Pancreas (tissue), 10 donors: ENCODE measurements around the gene COLEC11. TPM values are rescaled to one million over a fixed set of nuclear protein-coding genes. Genes with fewer than 3 reads are reported as not detected.

Source experiments
- ATAC-seq, 4 donors: fragments of 200-7000 bp; cut with Tn5 transposase; one replicate each; pipeline versions ENCODE4 v1.8.0 to v1.9.1; 2020; ENCODE audit warnings: mild to moderate bottlenecking in 4 of 4, moderate library complexity in 4 of 4
- DNase-seq, 6 donors: peaks; one replicate each; pipeline ENCODE4 v3.0.0-alpha.2; 2020
- FAIRE-seq: peaks from 2 replicates; lab custom pipeline; 2012; peaks lifted over from hg19 to GRCh38; lab: Jason Lieb, UNC
- H3K27ac ChIP-seq, 4 donors: fragments of 200-600 bp; sonication (generic); 1 replicate in 3 of 4; 2 replicates in 1 of 4; pipeline versions ENCODE4 v1.5.0 to v1.8.0; 2020
- H3K27me3 ChIP-seq, 4 donors: fragments of 200-600 bp; one replicate each; pipeline ENCODE4 v1.8.0; 2021
- H3K36me3 ChIP-seq, 3 donors: fragments of 200-600 bp; sonication (generic) in 1 of 3; one replicate each; pipeline versions ENCODE4 v1.5.0 to v1.8.0; 2020 to 2021
- H3K4me1 ChIP-seq, 3 donors: fragments of 200-600 bp; one replicate each; pipeline ENCODE4 v1.8.0; 2021
- H3K4me3 ChIP-seq, 4 donors: fragments of 200-600 bp; sonication (generic) in 2 of 4; one replicate each; pipeline versions ENCODE4 v1.5.0 to v1.8.0; 2020 to 2021
- H3K9me3 ChIP-seq, 4 donors: fragments of 200-600 bp; one replicate each; pipeline ENCODE4 v1.8.0; 2021
- WGBS, 2 donors: extraction: QIAGEN DNeasy Blood & Tissue Kit; methylation state at CpG; one replicate each; pipeline ENCODE4 v1.1.7; 2013; 5-methylcytosine and 5-hydroxymethylcytosine counted together
- intact Hi-C, 3 donors: fragments of 100-400 bp; cut with DNase I; formaldehyde crosslinking; loops; one replicate each; pipeline versions ENCODE4 v1.11.1 to v1.14.2; 2022
- polyA plus RNA-seq, 2 donors: library from polyadenylated mRNA; stranded (reverse); fragments of 200-250 nt; gene quantifications; one replicate each; pipeline ENCODE4 v1.2.3, GENCODE V29; 2013
- total RNA-seq, 6 donors: library from RNA; stranded (reverse); fragmentation: NEBNext Ultra II Directional in 4 of 6; extraction: Animal tissue kit (Norgen Biotek cat#: 25700) in 4 of 6; gene quantifications; one replicate each; pipeline versions ENCODE4 v1.2.1 to v1.2.4, GENCODE V29; 2021 to 2023
- TF ChIP-seq, protein P1 (sequence below), 4 donors: fragments of 200-600 bp; sonication (generic) in 3 of 4; IDR thresholded peaks; one replicate each; pipeline versions ENCODE4 v1.5.0 to v1.8.0; 2021; ENCODE audit warnings: antibody characterized with exemption in 4 of 4
- donor health status: healthy with polysubstance abuse.
- donor health status: DM: no; HTN: no; CAD: no; lungs with moderate emphysema.
- donor health status: DM: no; HTN: no; CAD: no.
- donor health status: control.
- donor health status: control.
- donor health status: Bipolar disorder and iron deficiency.
- donor health status: DM: yes; HTN: yes; CAD: no.
- donor health status: DM: no; HTN: no; CAD: no.
- donor health status: DM: no; HTN: no; CAD: no.
- donor health status: DM: yes; HTN: yes; CAD: no.

COLEC11 gene
- total and polyA plus RNA-seq, 8 donors, result 2.0 to 11.9 (median 3.5) TPM

DNA sequence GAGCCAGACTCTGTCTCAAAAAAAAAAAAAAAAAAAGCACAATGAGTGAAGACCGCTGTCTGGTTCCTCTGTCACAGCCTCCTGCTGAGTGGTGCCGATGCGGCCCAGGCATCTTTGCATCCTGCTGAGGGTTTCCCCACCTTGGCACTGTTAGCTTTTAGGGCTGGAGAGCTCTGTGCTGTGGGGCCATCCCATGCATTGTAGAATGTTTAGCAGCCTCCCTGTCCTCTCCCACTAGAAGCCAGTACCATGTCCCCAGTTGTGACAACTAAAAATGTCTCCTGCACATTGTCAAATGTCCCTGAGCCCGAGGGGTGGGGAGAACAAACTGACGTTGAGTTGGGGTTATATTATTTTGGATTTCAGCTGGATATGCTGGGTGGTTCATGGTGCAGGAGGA, 7.9 kb upstream of the COLEC11 start:
- no peak overlapping the region for H3K4me3 ChIP-seq
- TF ChIP-seq, protein P1, sequence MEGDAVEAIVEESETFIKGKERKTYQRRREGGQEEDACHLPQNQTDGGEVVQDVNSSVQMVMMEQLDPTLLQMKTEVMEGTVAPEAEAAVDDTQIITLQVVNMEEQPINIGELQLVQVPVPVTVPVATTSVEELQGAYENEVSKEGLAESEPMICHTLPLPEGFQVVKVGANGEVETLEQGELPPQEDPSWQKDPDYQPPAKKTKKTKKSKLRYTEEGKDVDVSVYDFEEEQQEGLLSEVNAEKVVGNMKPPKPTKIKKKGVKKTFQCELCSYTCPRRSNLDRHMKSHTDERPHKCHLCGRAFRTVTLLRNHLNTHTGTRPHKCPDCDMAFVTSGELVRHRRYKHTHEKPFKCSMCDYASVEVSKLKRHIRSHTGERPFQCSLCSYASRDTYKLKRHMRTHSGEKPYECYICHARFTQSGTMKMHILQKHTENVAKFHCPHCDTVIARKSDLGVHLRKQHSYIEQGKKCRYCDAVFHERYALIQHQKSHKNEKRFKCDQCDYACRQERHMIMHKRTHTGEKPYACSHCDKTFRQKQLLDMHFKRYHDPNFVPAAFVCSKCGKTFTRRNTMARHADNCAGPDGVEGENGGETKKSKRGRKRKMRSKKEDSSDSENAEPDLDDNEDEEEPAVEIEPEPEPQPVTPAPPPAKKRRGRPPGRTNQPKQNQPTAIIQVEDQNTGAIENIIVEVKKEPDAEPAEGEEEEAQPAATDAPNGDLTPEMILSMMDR (IDR thresholded peaks at IDR 0.05), result no peak
- no peaks in the 10 kb centered on the region for H3K27me3 ChIP-seq
- intact Hi-C loops, result no loop called here
- no peak for ATAC-seq
- no peak for FAIRE-seq
- 89% methylated on average over 5 of the region's 5 CpGs for WGBS, 2 donors
- peaks cover 0 to 3% (median 0%) of the 10 kb centered on the region in 3 donors for H3K4me1 ChIP-seq
- H3K27ac ChIP-seq, result no peak overlapping the region
- no peaks in the 10 kb centered on the region for H3K9me3 ChIP-seq
- DNase-seq, result no peak
- peaks cover 0 to 6% (median 0%) of the 10 kb centered on the region in 3 donors for H3K36me3 ChIP-seq

DNA sequence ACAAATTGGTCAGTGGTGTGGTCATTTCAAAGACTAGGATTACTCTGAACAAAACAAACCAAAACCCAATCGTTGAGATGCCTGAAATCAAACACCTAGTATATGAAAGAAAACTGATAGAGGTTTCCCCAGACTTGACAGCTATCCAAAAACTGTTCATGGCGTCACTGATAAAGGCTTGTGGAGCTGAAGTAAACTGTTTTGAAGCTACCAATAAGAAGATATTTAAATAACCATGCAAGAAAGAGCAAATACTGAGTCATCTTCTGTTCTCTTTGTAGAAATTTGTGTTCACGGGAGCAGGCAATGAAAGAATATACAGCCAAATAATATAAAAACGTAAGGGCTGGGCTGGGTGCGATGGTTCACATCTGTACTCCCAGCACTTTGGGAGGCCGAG, 7.5 kb upstream of the COLEC11 start:
- FAIRE-seq (no peak), ATAC-seq (peak in 1 of 4 donors; percentile 18), DNase-seq (no peak)
- Histone ChIP-seq H3K27ac (no peak overlapping the region), H3K4me1 (peaks cover 0 to 3% (median 0%) of the 10 kb centered on the region in 3 donors), H3K27me3 (no peaks in the 10 kb centered on the region), H3K9me3 (no peaks in the 10 kb centered on the region), H3K36me3 (peaks cover 0 to 6% (median 0%) of the 10 kb centered on the region in 3 donors), H3K4me3 (no peak overlapping the region)
- 69% methylated on average over 6 of the region's 6 CpGs for WGBS, 2 donors
- intact Hi-C loops, result no loop called here
- TF ChIP-seq, protein P1 (IDR thresholded peaks at IDR 0.05), result no peak

DNA sequence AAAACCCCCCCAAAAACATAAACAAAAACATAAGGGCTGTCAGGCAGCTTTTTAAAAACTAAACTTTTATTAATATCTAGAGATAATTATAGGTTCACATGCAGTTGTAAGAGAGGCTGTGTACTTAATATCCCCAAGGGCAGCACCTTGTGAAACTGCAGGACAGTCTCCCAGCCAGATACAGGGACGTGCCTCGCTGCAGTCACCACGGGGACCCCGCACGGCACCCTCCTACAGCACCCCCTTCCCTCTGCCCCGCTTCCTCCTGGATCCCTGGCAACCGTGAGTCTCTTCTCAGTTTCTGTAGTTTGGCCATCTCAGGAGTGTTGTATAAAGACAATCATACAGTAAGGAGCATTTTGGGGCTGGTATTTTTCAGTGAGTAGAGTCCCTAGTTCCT, 6.8 kb upstream of the COLEC11 start:
- no peak for ATAC-seq
- TF ChIP-seq, protein P1 (IDR thresholded peaks at IDR 0.05), result no peak
- Histone ChIP-seq H3K9me3 (no peaks in the 10 kb centered on the region), H3K36me3 (peaks cover 0 to 6% (median 0%) of the 10 kb centered on the region in 3 donors), H3K27ac (no peak overlapping the region), H3K27me3 (no peaks in the 10 kb centered on the region), H3K4me1 (peaks cover 0 to 3% (median 0%) of the 10 kb centered on the region in 3 donors), H3K4me3 (no peak overlapping the region)
- DNase-seq, result no peak
- no peak for FAIRE-seq
- intact Hi-C loops, result no loop called here
- WGBS, 2 donors, result 94 to 96% methylated on average over 7 of the region's 7 CpGs

DNA sequence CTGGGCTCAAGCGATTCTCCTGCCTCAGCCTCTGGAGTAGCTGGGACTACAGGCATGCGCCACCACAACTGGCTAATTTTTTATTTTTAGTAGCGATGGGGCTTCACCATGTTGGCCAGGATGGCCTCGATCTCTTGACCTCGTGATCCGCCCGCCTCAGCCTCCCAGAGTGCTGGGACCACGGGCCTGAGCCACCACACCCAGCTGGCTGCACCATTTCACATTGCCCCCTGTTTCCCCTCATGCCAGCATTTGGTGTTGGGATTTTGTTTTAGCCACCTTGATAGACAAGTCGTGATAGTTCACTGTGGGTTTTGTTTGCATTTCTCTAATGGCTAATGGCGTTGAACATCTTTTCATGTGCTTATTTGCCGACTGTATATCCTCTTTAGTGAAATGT, 5.8 kb upstream of the COLEC11 start:
- intact Hi-C loops, result no loop called here
- TF ChIP-seq, protein P1 (IDR thresholded peaks at IDR 0.05), result no peak
- no peaks in the 10 kb centered on the region for H3K36me3 ChIP-seq
- H3K4me1 ChIP-seq, result peaks cover 0 to 3% (median 0%) of the 10 kb centered on the region in 3 donors
- ATAC-seq (no peak), FAIRE-seq (no peak), DNase-seq (no peak)
- H3K27ac ChIP-seq, result no peak overlapping the region
- H3K4me3 ChIP-seq, result no peak overlapping the region
- H3K9me3 ChIP-seq, result no peaks in the 10 kb centered on the region
- 90 to 96% methylated on average over 11 of the region's 11 CpGs for WGBS, 2 donors
- no peaks in the 10 kb centered on the region for H3K27me3 ChIP-seq

DNA sequence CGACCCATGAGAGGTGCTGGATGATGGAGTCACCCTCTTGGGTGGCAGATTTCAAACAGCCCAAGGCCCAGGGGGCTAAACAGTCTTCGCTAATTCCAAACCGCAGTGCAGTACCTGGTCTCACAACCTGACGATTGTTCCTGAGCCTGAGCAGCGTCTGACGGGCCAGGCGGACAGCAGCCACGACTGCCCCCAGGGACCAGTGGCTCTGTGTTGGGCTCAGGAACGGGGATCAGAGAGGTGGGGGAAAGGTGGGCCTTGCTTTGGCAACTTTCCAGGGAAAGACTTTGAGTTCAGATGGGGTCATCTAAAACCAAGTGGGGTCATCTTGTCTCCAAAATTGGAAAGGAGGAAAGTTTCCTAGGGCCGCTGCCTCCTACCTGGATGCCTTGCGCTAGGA, 492 bp downstream of the COLEC11 start:
- TF ChIP-seq, protein P1 (IDR thresholded peaks at IDR 0.05), result no peak
- ATAC-seq (no peak), FAIRE-seq (no peak), DNase-seq (no peak)
- no peak overlapping the region for H3K27ac ChIP-seq
- no peak overlapping the region for H3K4me3 ChIP-seq
- H3K36me3 ChIP-seq, result no peaks in the 10 kb centered on the region
- no peaks in the 10 kb centered on the region for H3K4me1 ChIP-seq
- intact Hi-C loops, result no loop called here
- WGBS, 2 donors, result 82 to 91% methylated on average over 11 of the region's 11 CpGs
- no peaks in the 10 kb centered on the region for H3K9me3 ChIP-seq
- H3K27me3 ChIP-seq, result no peaks in the 10 kb centered on the region
